K562 (cell line): ENCODE data around the gene PITPNM3. TPM values are rescaled to one million over a fixed set of nuclear protein-coding genes. Genes with fewer than 3 reads are reported as not detected.

ENCODE experiments used
- ATAC-seq: fragments of 200-7000 bp; cut with Tn5 transposase; 3 replicates; pipeline ENCODE4 v1.9.1; 2020; ENCODE audit warnings: moderate library complexity
- BruUV-seq: library from RNA; stranded (reverse); fragments of 400-500 nt; replicated peaks from 2 replicates; lab custom pipeline; 2021; lab: Mats Ljungman, UMichigan
- CTCF ChIA-PET: fragments of 300-600 bp; formaldehyde crosslinking; extraction: SDS; loops from one replicate; lab custom pipeline; 2021; ENCODE audit warnings: low intra/inter-chr PET ratio; lab: Yijun Ruan, JAX
- POLR2A ChIA-PET: fragments of 300-600, 350-650 bp; sonication (Branson Sonifier 250); formaldehyde crosslinking; extraction: SDS; loops from one replicate; lab custom pipeline; 2021; ENCODE audit warnings: antibody characterized with exemption, inconsistent platforms; lab: Yijun Ruan, JAX
- DNase-seq, 4 experiments: peaks; one replicate each; pipeline versions ENCODE4 v3.0.0 to v3.0.0-alpha.2; 2011 to 2018; ENCODE audit warnings: low spot score in 3 of 4, mixed read lengths in 3 of 4; ENCODE audit errors: extremely low read depth in 1 of 4
- FAIRE-seq: peaks from 2 replicates; lab custom pipeline; 2011; peaks lifted over from hg19 to GRCh38; lab: Jason Lieb, UNC
- H2AFZ ChIP-seq: 2 replicates; pipeline ENCODE4 v1.6.0; 2011; ENCODE audit warnings: low read depth, low read length, control low read depth, inconsistent platforms
- H3K27ac ChIP-seq: fragments of 200-600 bp; 3 replicates; pipeline ENCODE4 v1.8.0; 2011; ENCODE audit warnings: low read depth, mild to moderate bottlenecking, control low read depth, inconsistent platforms, low read length, moderate library complexity, mixed read lengths; ENCODE audit errors: extremely low read depth
- H3K27me3 ChIP-seq, 2 experiments: fragments of 300-600 bp in 1 of 2; 2 replicates in 1 of 2; 3 replicates in 1 of 2; pipeline versions ENCODE4 v1.6.0 to v1.8.0; 2011; ENCODE audit warnings: inconsistent platforms in 2 of 2, low read length in 2 of 2, mild to moderate bottlenecking in 1 of 2, mixed read lengths in 1 of 2, moderate library complexity in 1 of 2; ENCODE audit not compliant: control insufficient read depth in 2 of 2, insufficient read depth in 2 of 2
- H3K36me3 ChIP-seq: fragments of 300-600 bp; 3 replicates; pipeline ENCODE4 v1.8.0; 2011; ENCODE audit warnings: mild to moderate bottlenecking, low read length, inconsistent platforms; ENCODE audit not compliant: control insufficient read depth, insufficient read depth
- H3K4me1 ChIP-seq, 2 experiments: fragments of 200-600 bp in 1 of 2; replicated peaks in 1 of 2; 2 replicates in 1 of 2; 3 replicates in 1 of 2; pipeline versions ENCODE4 v1.5.1 to v1.8.0; 2011; ENCODE audit warnings: inconsistent platforms in 2 of 2, low read length in 2 of 2, mild to moderate bottlenecking in 1 of 2, mixed read lengths in 1 of 2, moderate library complexity in 1 of 2; ENCODE audit not compliant: control insufficient read depth in 2 of 2, insufficient read depth in 2 of 2
- H3K4me2 ChIP-seq: 2 replicates; pipeline ENCODE4 v1.6.1; 2011; ENCODE audit warnings: low read length, control low read depth, inconsistent platforms, mixed read lengths; ENCODE audit not compliant: insufficient read depth
- H3K4me3 ChIP-seq: fragments of 200-600 bp; sonication (generic), shearing (Covaris generic); 2 replicates; pipeline ENCODE4 v1.5.1; 2016; ENCODE audit warnings: control low read depth, inconsistent platforms
- H3K79me2 ChIP-seq: fragments of 200-600 bp; 3 replicates; pipeline ENCODE4 v1.8.0; 2011; ENCODE audit warnings: low read length, inconsistent platforms; ENCODE audit not compliant: control insufficient read depth, insufficient read depth
- H3K9ac ChIP-seq, 2 experiments: 2 replicates each; pipeline versions ENCODE4 v1.6.0 to v1.6.1; 2011; ENCODE audit warnings: low read depth in 2 of 2, low read length in 2 of 2, control low read depth in 1 of 2, inconsistent platforms in 1 of 2, mild to moderate bottlenecking in 1 of 2, mixed read lengths in 1 of 2; ENCODE audit not compliant: insufficient read depth in 1 of 2
- H3K9me1 ChIP-seq: one replicate; pipeline ENCODE4 v1.6.0; 2011; ENCODE audit warnings: inconsistent platforms, mild to moderate bottlenecking, low read length, moderate library complexity; ENCODE audit not compliant: control insufficient read depth, insufficient read depth
- H3K9me3 ChIP-seq: replicated peaks from 2 replicates; pipeline ENCODE4 v1.5.1; 2011; ENCODE audit warnings: low read depth, low read length, inconsistent platforms; ENCODE audit not compliant: control insufficient read depth, insufficient read depth
- H4K20me1 ChIP-seq: replicated peaks from 2 replicates; pipeline ENCODE4 v1.6.1; 2011; ENCODE audit warnings: low read length, inconsistent platforms, mixed read lengths; ENCODE audit not compliant: control insufficient read depth, insufficient read depth
- CCNT2 ChIP-seq: IDR thresholded peaks from 2 replicates; pipeline ENCODE4 v1.6.1; 2011; ENCODE audit warnings: borderline replicate concordance, low read depth, mild to moderate bottlenecking, moderate library complexity, mixed read lengths, low read length; ENCODE audit not compliant: insufficient read length; ENCODE audit errors: extremely low read depth
- HCFC1 ChIP-seq: IDR thresholded peaks from 2 replicates; pipeline ENCODE4 v1.6.1; 2012; ENCODE audit warnings: low read depth, low read length, improper control_type of control experiment
- SIN3B ChIP-seq: fragments of 450-650 bp; IDR thresholded peaks from 2 replicates; pipeline ENCODE4 v1.6.1; 2017; ENCODE audit warnings: low read depth, mild to moderate bottlenecking, moderate library complexity
- ZNF12 ChIP-seq: sonication (generic); formaldehyde crosslinking; IDR thresholded peaks from 2 replicates; pipeline ENCODE4 v1.4.0; 2020; ENCODE audit warnings: mild to moderate bottlenecking, missing genetic modification reagents
- ZNF263 ChIP-seq: sonication (generic); formaldehyde crosslinking; IDR thresholded peaks from 2 replicates; pipeline ENCODE4 v1.8.0; 2022; ENCODE audit warnings: mild to moderate bottlenecking, missing genetic modification reagents, borderline replicate concordance
- ZNF512 ChIP-seq: IDR thresholded peaks from 2 replicates; pipeline ENCODE4 v1.6.1; 2016; ENCODE audit warnings: missing genetic modification characterization, missing compliant biosample characterization
- WGBS: fragments of 100-300 bp; shearing (Covaris generic); methylation state at CpG from one replicate; pipeline ENCODE4 v1.1.6; 2016; ENCODE audit warnings: low coverage, mixed read lengths; ENCODE audit not compliant: insufficient coverage; ENCODE audit errors: missing lambda C conversion rate; 5-methylcytosine and 5-hydroxymethylcytosine counted together
- in situ Hi-C: fragments of 300-500 bp; cut with MboI; formaldehyde crosslinking; loops from 4 replicates; pipeline ENCODE4 v1.15.0; 2018; ENCODE audit warnings: inconsistent platforms, mixed read lengths
- intact Hi-C: fragments of 100-400 bp; cut with micrococcal nuclease; formaldehyde crosslinking; loops from 2 replicates; pipeline ENCODE4 v1.14.2; 2022
- polyA plus RNA-seq, 8 experiments: library from polyadenylated mRNA; depleted of rRNA in 4 of 8; stranded (reverse) in 5 of 8; unstranded in 3 of 8; fragments of >200 nt; fragmentation: Nextera tagmentation in 2 of 8; fragmentation: Illumina TruSeq in 1 of 8; extraction: Ambion mirVana in 2 of 8; extraction: Trizol in 1 of 8; gene quantifications; 2 replicates each; pipeline versions ENCODE4 v1.2.1 to v1.2.3, GENCODE V29; 2011 to 2014; ENCODE audit warnings: inconsistent platforms in 1 of 8, missing spikeins in 1 of 8
- total RNA-seq, 7 experiments: library from RNA; depleted of rRNA in 6 of 7; stranded (reverse); fragments of >200 nt in 6 of 7; fragmentation: Illumina TruSeq in 2 of 7; extraction: Trizol in 2 of 7; gene quantifications; 2 replicates each; pipeline versions ENCODE4 v1.2.1 to v1.2.3, GENCODE V29; 2011 to 2021; ENCODE audit warnings: low replicate concordance in 1 of 7

The PITPNM3 gene
- total and polyA plus RNA-seq, 9 of the 15 experiments (the other 6 are each of a cell fraction or from before 2014, with no cell fraction given), result 0.14 to 0.38 (median 0.22) TPM; not detected in 2

GRCh38 chr17:6560496-6560895 is 4.1 kb upstream of the PITPNM3 start:
- no TSS peak for BruUV-seq
- no peak overlapping the region for H3K9ac ChIP-seq
- POLR2A ChIA-PET, result no interaction called here
- no peaks in the 10 kb centered on the region for H3K79me2 ChIP-seq
- no peak for DNase-seq
- H3K9me3 ChIP-seq, result no peaks in the 10 kb centered on the region
- peak; percentile 98 for TF ChIP-seq ZNF263 (CRISPR knock-in tag)
- no peak for TF ChIP-seq SIN3B
- TF ChIP-seq ZNF512 (tag), result 0 out of 2 replicates have a peak, but pooled peaks have one; percentile 43
- TF ChIP-seq CCNT2, result no peak
- TF ChIP-seq ZNF12, result no peak
- TF ChIP-seq HCFC1, result no peak
- TF ChIP-seq, all 486 proteins: peak for 2
- Histone ChIP-seq H3K36me3 (no peaks in the 10 kb centered on the region), H3K27me3 (peaks cover 0 to 9% of the 10 kb centered on the region in 2 experiments; a peak in 3 of 5 replicates), H3K9me1 (no peaks in the 10 kb centered on the region), H3K4me3 (no peak overlapping the region), H2AFZ (no peak overlapping the region), H3K4me2 (no peak overlapping the region), H3K4me1 (peaks cover 0 to 10% of the 10 kb centered on the region in 2 experiments; a peak in 2 of 5 replicates), H3K27ac (no peak overlapping the region), H4K20me1 (no peaks in the 10 kb centered on the region)
- ATAC-seq, result no peak
- CTCF ChIA-PET, result no interaction called here
- in situ Hi-C loops, result no loop called here
- intact Hi-C loops, result no loop called here
- no peak for FAIRE-seq
- WGBS, result 6% methylated on average over 2 of the region's 3 CpGs
